Measurements from ENCODE around the gene CLOCK.
A peak's percentile ranks its signal among the peaks of the same experiment; 100 is the strongest.

CLOCK gene

DNA sequence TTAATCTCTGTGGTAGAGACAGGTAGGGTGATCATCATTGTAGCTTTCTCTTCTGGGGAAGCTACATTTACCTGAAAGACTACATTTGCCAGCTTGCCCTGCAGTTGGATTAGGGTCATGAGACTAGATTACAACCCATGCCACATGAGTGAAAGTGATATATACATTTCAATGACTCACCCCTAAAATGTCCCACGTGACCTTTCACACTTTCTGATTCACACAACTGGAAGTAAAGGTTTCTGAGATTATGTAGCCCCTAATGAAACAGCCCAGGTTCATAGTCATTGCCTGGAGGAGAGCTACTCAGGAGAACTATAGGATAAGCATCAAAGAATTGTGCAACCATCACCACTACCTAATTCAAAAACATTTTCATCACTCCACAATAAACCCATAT is 27.5 kb upstream of the CLOCK start:
- TF ChIP-seq, protein P1, sequence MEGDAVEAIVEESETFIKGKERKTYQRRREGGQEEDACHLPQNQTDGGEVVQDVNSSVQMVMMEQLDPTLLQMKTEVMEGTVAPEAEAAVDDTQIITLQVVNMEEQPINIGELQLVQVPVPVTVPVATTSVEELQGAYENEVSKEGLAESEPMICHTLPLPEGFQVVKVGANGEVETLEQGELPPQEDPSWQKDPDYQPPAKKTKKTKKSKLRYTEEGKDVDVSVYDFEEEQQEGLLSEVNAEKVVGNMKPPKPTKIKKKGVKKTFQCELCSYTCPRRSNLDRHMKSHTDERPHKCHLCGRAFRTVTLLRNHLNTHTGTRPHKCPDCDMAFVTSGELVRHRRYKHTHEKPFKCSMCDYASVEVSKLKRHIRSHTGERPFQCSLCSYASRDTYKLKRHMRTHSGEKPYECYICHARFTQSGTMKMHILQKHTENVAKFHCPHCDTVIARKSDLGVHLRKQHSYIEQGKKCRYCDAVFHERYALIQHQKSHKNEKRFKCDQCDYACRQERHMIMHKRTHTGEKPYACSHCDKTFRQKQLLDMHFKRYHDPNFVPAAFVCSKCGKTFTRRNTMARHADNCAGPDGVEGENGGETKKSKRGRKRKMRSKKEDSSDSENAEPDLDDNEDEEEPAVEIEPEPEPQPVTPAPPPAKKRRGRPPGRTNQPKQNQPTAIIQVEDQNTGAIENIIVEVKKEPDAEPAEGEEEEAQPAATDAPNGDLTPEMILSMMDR (IDR thresholded peaks at IDR 0.05): no peak
- H3K27ac ChIP-seq: no peak overlapping the region
- no peak overlapping the region for H3K4me3 ChIP-seq
- DNase-seq (ENCODE audit: low spot score): no peak

DNA sequence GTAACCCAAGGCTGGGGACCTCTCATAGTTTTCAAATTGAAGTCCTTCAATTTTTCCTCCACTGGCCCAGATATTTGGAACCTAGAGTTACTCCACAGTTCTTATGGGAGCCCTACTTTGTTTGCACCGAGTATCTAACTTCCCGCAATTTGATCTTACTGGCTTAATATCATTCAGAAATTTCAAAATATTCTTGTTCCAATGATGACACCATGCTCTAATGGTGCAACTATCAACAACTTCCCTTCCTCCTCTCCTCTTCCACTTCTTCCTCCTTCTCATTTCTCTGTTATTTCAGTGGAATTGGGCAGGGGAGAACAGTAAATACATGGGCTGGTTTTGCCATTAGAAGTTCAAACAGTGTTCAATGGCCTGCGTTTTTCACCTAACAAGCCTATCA is 25.1 kb upstream of the CLOCK start:
- TF ChIP-seq, protein P1 (IDR thresholded peaks at IDR 0.05): no peak
- no peak for DNase-seq (ENCODE audit: low spot score)
- Histone ChIP-seq H3K27ac (no peak overlapping the region), H3K4me3 (no peak overlapping the region)

DNA sequence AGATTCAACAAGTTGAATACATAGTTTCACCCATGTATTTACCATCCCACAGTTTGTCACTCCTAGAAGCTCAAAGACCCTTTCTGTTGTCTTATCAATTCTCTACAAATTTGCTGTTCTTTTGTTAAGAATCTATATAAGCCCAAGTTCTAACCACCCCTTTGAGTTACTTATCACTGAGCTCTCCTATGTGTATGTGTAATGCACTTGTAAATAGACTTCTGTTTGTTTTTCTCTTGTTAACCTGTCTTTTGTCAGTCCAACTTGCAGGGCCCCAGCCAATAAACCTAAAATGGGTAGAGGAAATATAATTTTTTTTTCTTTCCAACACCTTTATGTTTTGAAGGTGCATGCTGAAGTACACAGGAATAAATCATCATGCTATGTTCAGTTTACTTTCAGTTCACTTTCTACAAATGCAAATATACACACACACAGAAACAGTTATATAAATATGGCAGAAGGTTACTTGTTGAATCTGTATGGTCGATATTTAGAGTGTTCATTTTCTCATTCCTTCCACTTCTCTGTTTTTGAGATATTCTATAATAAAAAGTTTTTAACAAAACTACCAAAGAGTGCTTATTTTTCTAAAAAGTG is 22.3 kb upstream of the CLOCK start:
- TF ChIP-seq, protein P1 (IDR thresholded peaks at IDR 0.05): no peak
- no peak overlapping the region for H3K4me3 ChIP-seq
- DNase-seq (ENCODE audit: low spot score): no peak
- H3K27ac ChIP-seq: no peak overlapping the region

DNA sequence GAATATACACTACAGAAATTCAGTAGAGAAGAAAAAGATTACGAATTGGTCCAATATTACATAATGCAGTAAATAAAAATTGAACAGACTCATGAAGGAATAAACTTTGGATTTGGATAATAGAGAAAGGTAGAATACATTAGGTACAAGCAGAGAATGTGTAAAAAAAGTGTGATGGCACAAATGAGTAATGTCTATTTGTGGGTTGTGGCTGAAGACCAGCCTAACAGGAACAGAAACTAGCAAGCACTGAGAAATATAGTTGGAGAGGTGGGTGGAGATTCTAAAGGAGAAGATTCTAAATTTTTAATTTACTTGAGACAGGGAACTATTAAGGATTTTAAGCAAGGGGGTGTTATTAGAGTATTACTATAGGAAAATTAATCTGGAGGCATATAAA is 15.2 kb upstream of the CLOCK start:
- TF ChIP-seq, protein P1 (IDR thresholded peaks at IDR 0.05): no peak
- DNase-seq (ENCODE audit: low spot score): no peak
- H3K4me3 ChIP-seq: no peak overlapping the region
- no peak overlapping the region for H3K27ac ChIP-seq

GRCh38 chr4:55560096-55560495 is 13.4 kb upstream of the CLOCK start:
- TF ChIP-seq, protein P1 (IDR thresholded peaks at IDR 0.05): no peak
- H3K27ac ChIP-seq: no peak overlapping the region
- DNase-seq (ENCODE audit: low spot score): no peak
- no peak overlapping the region for H3K4me3 ChIP-seq

DNA sequence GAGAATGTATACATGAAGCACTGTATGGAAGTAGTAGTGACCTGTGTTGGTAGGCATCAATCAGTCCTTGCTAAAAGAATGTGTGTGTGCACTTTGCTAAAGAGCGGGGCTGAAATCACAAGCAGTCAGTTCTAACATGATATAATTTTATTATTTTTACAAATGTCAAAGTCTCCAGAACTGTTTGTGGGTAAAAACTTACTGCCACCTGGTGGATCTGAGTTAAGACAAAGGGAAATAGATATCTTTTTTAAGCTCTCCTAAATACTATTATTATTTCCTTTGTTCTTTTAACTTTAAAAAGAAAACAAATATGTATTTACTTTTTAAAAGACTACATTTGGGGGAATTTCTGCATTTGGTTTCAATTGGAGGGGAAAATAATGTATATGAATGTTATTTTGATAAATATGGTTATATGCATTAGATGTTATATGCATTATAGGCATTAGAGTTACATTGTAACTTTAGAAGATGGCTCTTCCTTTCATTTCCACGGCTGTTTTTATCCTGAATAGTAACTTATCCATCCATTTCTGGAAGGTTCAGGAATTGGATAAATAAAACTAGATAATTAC is 7.8 kb upstream of the CLOCK start:
- TF ChIP-seq, protein P1 (IDR thresholded peaks at IDR 0.05): peak; percentile 39
- H3K27ac ChIP-seq: no peak overlapping the region
- DNase-seq (ENCODE audit: low spot score): no peak
- H3K4me3 ChIP-seq: no peak overlapping the region
